Sigmoid colon (tissue), 4 donors: ENCODE data around the gene SDHA.

ENCODE experiments used
- CTCF ChIP-seq, 4 experiments: fragments of 450-650 bp in 3 of 4; fragments of 200-600 bp in 1 of 4; IDR thresholded peaks; one replicate each; pipeline ENCODE4 v1.5.1; 2016 to 2019; ENCODE audit warnings: antibody characterized with exemption in 4 of 4, mild to moderate bottlenecking in 3 of 4, moderate library complexity in 2 of 4
- EP300 ChIP-seq, 4 donors: sonication (generic); formaldehyde crosslinking; IDR thresholded peaks; one replicate each; pipeline ENCODE4 v1.6.1; 2017; ENCODE audit warnings: antibody characterized with exemption in 4 of 4
- POLR2A ChIP-seq, 2 donors: fragments of 450-650 bp; IDR thresholded peaks; one replicate each; pipeline ENCODE4 v1.6.1; 2016; ENCODE audit warnings: antibody characterized with exemption in 2 of 2, mild to moderate bottlenecking in 2 of 2, moderate library complexity in 2 of 2
- POLR2AphosphoS5 ChIP-seq, 4 donors: sonication (generic); formaldehyde crosslinking; IDR thresholded peaks; one replicate each; pipeline ENCODE4 v1.6.1; 2017; ENCODE audit warnings: antibody characterized with exemption in 4 of 4

- TF ChIP-seq CTCF (IDR thresholded peaks at IDR 0.05), result no peak
- TF ChIP-seq POLR2A (IDR thresholded peaks at IDR 0.05), result no peak
- no peak for TF ChIP-seq POLR2AphosphoS5 (IDR thresholded peaks at IDR 0.05)
- no peak for TF ChIP-seq EP300 (IDR thresholded peaks at IDR 0.05)
These were observed 30.3 kb upstream of the SDHA start for GRCh38 chr5:187617-188451.
